CD14-positive monocyte (primary cell): ENCODE data around the gene CPN2. TPM values are rescaled to one million over a fixed set of nuclear protein-coding genes. Genes with fewer than 3 reads are reported as not detected.

Source experiments
- DNase-seq, 3 donors: peaks; one replicate each; pipeline ENCODE4 v3.0.0-alpha.2; 2011 to 2022
- H2AFZ ChIP-seq: 2 replicates; pipeline ENCODE4 v1.6.0; 2012; ENCODE audit warnings: mild to moderate bottlenecking, low read depth, low read length, inconsistent platforms; ENCODE audit not compliant: insufficient read depth, poor library complexity, severe bottlenecking
- H3K27ac ChIP-seq, 2 donors: 1 replicate in 1 of 2; 2 replicates in 1 of 2; pipeline ENCODE4 v1.5.1; 2012 to 2013; ENCODE audit warnings: low read length in 2 of 2, control low read depth in 1 of 2, inconsistent platforms in 1 of 2, low read depth in 1 of 2, mild to moderate bottlenecking in 1 of 2
- H3K27me3 ChIP-seq, 2 donors: one replicate each; pipeline versions ENCODE4 v1.6.0 to v1.6.1; 2011 to 2013; ENCODE audit warnings: low read length in 2 of 2; ENCODE audit not compliant: control insufficient read depth in 2 of 2, insufficient read depth in 2 of 2
- H3K36me3 ChIP-seq, 2 donors: replicated peaks in 1 of 2; 1 replicate in 1 of 2; 2 replicates in 1 of 2; pipeline versions ENCODE4 v1.5.1 to v1.6.1; 2012 to 2013; ENCODE audit warnings: low read length in 2 of 2, control low read depth in 1 of 2, inconsistent platforms in 1 of 2, mild to moderate bottlenecking in 1 of 2; ENCODE audit not compliant: insufficient read depth in 2 of 2, control insufficient read depth in 1 of 2
- H3K4me1 ChIP-seq, 2 donors: 1 replicate in 1 of 2; 2 replicates in 1 of 2; pipeline versions ENCODE4 v1.5.1 to v1.6.1; 2012 to 2013; ENCODE audit warnings: low read length in 2 of 2, control low read depth in 1 of 2, inconsistent platforms in 1 of 2, mild to moderate bottlenecking in 1 of 2, moderate library complexity in 1 of 2; ENCODE audit not compliant: insufficient read depth in 2 of 2, control insufficient read depth in 1 of 2
- H3K4me2 ChIP-seq: replicated peaks from 2 replicates; pipeline ENCODE3; 2012; ENCODE audit warnings: low read length, moderate library complexity, mild to moderate bottlenecking; ENCODE audit not compliant: poor library complexity, severe bottlenecking; ENCODE audit errors: extremely low read depth
- H3K4me3 ChIP-seq, 3 experiments: fragments of 200-600 bp in 1 of 3; sonication (generic) in 1 of 3; replicated peaks in 1 of 3; 1 replicate in 2 of 3; 2 replicates in 1 of 3; pipeline ENCODE4 v1.5.1; 2011 to 2013; ENCODE audit warnings: low read length in 3 of 3, mild to moderate bottlenecking in 3 of 3, control low read depth in 2 of 3, low read depth in 2 of 3, inconsistent platforms in 1 of 3, moderate library complexity in 1 of 3
- H3K79me2 ChIP-seq: 2 replicates; pipeline ENCODE4 v1.6.0; 2012; ENCODE audit warnings: mild to moderate bottlenecking, control low read depth, inconsistent platforms, low read length, moderate library complexity; ENCODE audit not compliant: insufficient read depth
- H3K9ac ChIP-seq: 2 replicates; pipeline ENCODE4 v1.6.0; 2017; ENCODE audit warnings: low read length, mild to moderate bottlenecking; ENCODE audit not compliant: insufficient read depth, poor library complexity, severe bottlenecking
- H3K9me3 ChIP-seq, 2 donors: replicated peaks in 1 of 2; 1 replicate in 1 of 2; 2 replicates in 1 of 2; pipeline versions ENCODE4 v1.5.1 to v1.6.1; 2012 to 2013; ENCODE audit warnings: low read length in 2 of 2, control low read depth in 1 of 2; ENCODE audit not compliant: control insufficient read depth in 1 of 2, insufficient read depth in 1 of 2
- H4K20me1 ChIP-seq: 2 replicates; pipeline ENCODE4 v1.6.0; 2012; ENCODE audit warnings: mild to moderate bottlenecking, low read length, control low read depth, moderate library complexity; ENCODE audit not compliant: insufficient read depth
- H3K27ac Mint-ChIP-seq, 7 donors: one replicate each; pipeline ENCODE4 v1.8.0; 2020; ENCODE audit warnings: mild to moderate bottlenecking in 7 of 7, mixed read lengths in 7 of 7, moderate library complexity in 6 of 7, inconsistent platforms in 2 of 7
- H3K27me3 Mint-ChIP-seq, 3 donors: one replicate each; pipeline ENCODE4 v1.8.0; 2021 to 2022; ENCODE audit warnings: low read depth in 3 of 3, mild to moderate bottlenecking in 3 of 3, mixed read lengths in 3 of 3, moderate library complexity in 3 of 3, inconsistent platforms in 1 of 3
- H3K36me3 Mint-ChIP-seq, 2 donors: one replicate each; pipeline ENCODE4 v1.8.0; 2020; ENCODE audit warnings: mixed read lengths in 2 of 2, inconsistent platforms in 1 of 2, mild to moderate bottlenecking in 1 of 2
- H3K4me1 Mint-ChIP-seq: one replicate; pipeline ENCODE4 v1.8.0; 2020; ENCODE audit warnings: mild to moderate bottlenecking, mixed read lengths
- H3K4me3 Mint-ChIP-seq, 2 donors: one replicate each; pipeline ENCODE4 v1.8.0; 2020; ENCODE audit warnings: mild to moderate bottlenecking in 2 of 2, mixed read lengths in 2 of 2, moderate library complexity in 1 of 2
- H3K9me3 Mint-ChIP-seq, 7 donors: one replicate each; pipeline ENCODE4 v1.8.0; 2020 to 2022; ENCODE audit warnings: mixed read lengths in 7 of 7, mild to moderate bottlenecking in 6 of 7, moderate library complexity in 6 of 7, inconsistent platforms in 2 of 7
- CTCF ChIP-seq: fragments of 200-600 bp; IDR thresholded peaks from one replicate; pipeline ENCODE4 v1.8.0; 2022; ENCODE audit warnings: antibody characterized with exemption, mild to moderate bottlenecking
- WGBS: methylation state at CpG from one replicate; pipeline ENCODE4 v1.1.5; 2013; ENCODE audit warnings: missing lambda C conversion rate; ENCODE audit not compliant: insufficient coverage; 5-methylcytosine and 5-hydroxymethylcytosine counted together
- intact Hi-C, 2 donors: fragments of 100-400 bp; cut with micrococcal nuclease; formaldehyde crosslinking; loops; one replicate each; pipeline versions ENCODE4 v1.15.0 to v1.15.1; 2023
- polyA plus RNA-seq, 3 donors: library from polyadenylated mRNA; depleted of rRNA in 1 of 3; unstranded in 2 of 3; stranded (reverse) in 1 of 3; fragments of 300-500 nt in 2 of 3; fragments of >200 nt in 1 of 3; fragmentation: Illumina TruSeq in 2 of 3; gene quantifications; 1 replicate in 2 of 3; 2 replicates in 1 of 3; pipeline ENCODE4 v1.2.3, GENCODE V29; 2012 to 2021

The CPN2 gene
- polyA plus RNA-seq, 3 donors, result not detected

GRCh38 chr3:194350726-194351071, 429 bp downstream of the CPN2 start:
- Histone ChIP-seq H3K4me2 (no peak overlapping the region), H3K27me3 (no peaks in the 10 kb centered on the region), H3K9me3 (no peaks in the 10 kb centered on the region), H2AFZ (no peak overlapping the region), H3K9ac (no peak overlapping the region), H4K20me1 (no peaks in the 10 kb centered on the region), H3K27ac (no peak overlapping the region), H3K79me2 (no peaks in the 10 kb centered on the region), H3K4me3 (no peak overlapping the region), H3K4me1 (no peaks in the 10 kb centered on the region), H3K36me3 (no peaks in the 10 kb centered on the region)
- H3K4me1 Mint-ChIP-seq, result no peaks in the 10 kb centered on the region
- no peak for TF ChIP-seq CTCF
- H3K9me3 Mint-ChIP-seq, result no peaks in the 10 kb centered on the region
- H3K36me3 Mint-ChIP-seq, result no peaks in the 10 kb centered on the region
- WGBS, result 100% methylated on average over 1 of the region's 3 CpGs
- intact Hi-C loops, result no loop called here
- no peak for DNase-seq
- peak overlapping the region in 1 of 7 donors; percentile 49 for H3K27ac Mint-ChIP-seq
- peaks cover 0 to 6% (median 2%) of the 10 kb centered on the region in 3 donors for H3K27me3 Mint-ChIP-seq
- no peak overlapping the region for H3K4me3 Mint-ChIP-seq

GRCh38 chr3:194348354-194348753, 2.8 kb downstream of the CPN2 start:
- no peaks in the 10 kb centered on the region for H3K79me2 ChIP-seq
- H3K27ac ChIP-seq, result no peak overlapping the region
- 100% methylated on average over 3 of the region's 6 CpGs for WGBS
- Mint-ChIP-seq H3K4me3 (no peak overlapping the region), H3K27me3 (peaks cover 0 to 10% (median 6%) of the 10 kb centered on the region in 3 donors), H3K36me3 (no peaks in the 10 kb centered on the region), H3K4me1 (peaks cover 5% of the 10 kb centered on the region), H3K27ac (no peak overlapping the region), H3K9me3 (no peaks in the 10 kb centered on the region)
- no peak for TF ChIP-seq CTCF
- H3K9ac ChIP-seq, result no peak overlapping the region
- intact Hi-C loops, result no loop called here
- no peaks in the 10 kb centered on the region for H3K9me3 ChIP-seq
- no peak overlapping the region for H3K4me3 ChIP-seq
- no peaks in the 10 kb centered on the region for H3K27me3 ChIP-seq
- no peaks in the 10 kb centered on the region for H3K36me3 ChIP-seq
- H2AFZ ChIP-seq, result no peak overlapping the region
- H3K4me1 ChIP-seq, result no peaks in the 10 kb centered on the region
- H3K4me2 ChIP-seq, result no peak overlapping the region
- H4K20me1 ChIP-seq, result no peaks in the 10 kb centered on the region
- no peak for DNase-seq
